ENCODE results near the gene RBM7. TPM values are rescaled to one million over a fixed set of nuclear protein-coding genes. Genes with fewer than 3 reads are reported as not detected.

Gene RBM7
- total RNA-seq (2022; extraction: Qiagen RNA extraction; ENCODE audit: low read depth): 19.7 to 29.4 TPM (median 23.5 TPM) in 5 replicates

DNA sequence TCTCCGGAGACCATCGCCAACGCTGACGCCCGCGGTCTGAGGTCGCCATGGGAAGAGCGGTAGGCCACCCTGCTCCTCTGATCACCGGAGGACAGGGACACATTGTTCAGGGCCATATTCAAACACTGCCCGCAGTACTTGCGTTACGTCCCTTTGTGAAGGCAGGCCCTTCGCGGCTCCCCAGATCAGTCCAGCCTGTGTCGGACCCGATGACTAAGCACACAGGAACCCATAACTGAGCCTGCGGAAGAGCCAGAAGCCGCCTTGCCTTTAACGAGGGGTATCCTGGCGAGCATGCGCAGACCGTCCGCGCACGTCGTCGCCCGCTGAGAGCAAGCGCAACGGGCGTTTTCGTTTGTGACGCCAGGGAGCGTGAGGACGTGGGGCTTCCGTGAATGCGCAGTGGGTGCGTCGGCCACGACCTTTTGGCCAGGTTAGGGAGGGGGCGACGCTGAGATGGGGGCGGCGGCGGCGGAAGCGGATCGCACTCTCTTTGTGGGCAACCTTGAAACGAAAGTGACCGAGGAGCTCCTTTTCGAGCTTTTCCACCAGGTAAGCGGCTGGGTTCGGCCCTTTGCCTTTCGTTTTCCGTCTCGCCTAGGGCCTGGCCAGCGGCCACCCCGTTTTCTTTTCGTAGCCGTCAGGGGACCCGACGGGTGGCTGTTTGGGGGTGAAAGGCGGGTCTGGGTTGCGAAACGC lies at the start of gene RBM7, which contains the start of gene C11orf71:
TSS of gene RBM7 (plus strand) at position 451 of the 699 bp plus-strand sequence. CDS start at position 457, 6 bp downstream.
TSS of gene C11orf71 (minus strand) at position 296 of the 699 bp plus-strand sequence. CDS start at position 116, 180 bp downstream.

GRCh38 chr11:114439229-114440120 lies 39.0 kb downstream of the RBM7 start, which contains the start of gene REXO2:
TSS of gene REXO2 (plus strand) at chr11:114439467. CDS start at chr11:114439529, 62 bp downstream.

Other genes with a start within 250 kb of the RBM7 start
- gene NNMT, start 104.3 kb upstream of the RBM7 start, total RNA-seq (2022; extraction: Qiagen RNA extraction; ENCODE audit: low read depth): 194 to 222 TPM (median 206 TPM) in 5 replicates
- gene C11orf71, start 155 bp upstream of the RBM7 start, total RNA-seq (2022; extraction: Qiagen RNA extraction; ENCODE audit: low read depth): 2.9 to 4.7 TPM (median 3.8 TPM) in 5 replicates
- 84.1 to 113 TPM (median 102 TPM) in 5 replicates for gene REXO2, start 38.8 kb downstream of the RBM7 start, total RNA-seq (2022; extraction: Qiagen RNA extraction; ENCODE audit: low read depth)
- gene NXPE1, start 159.2 kb downstream of the RBM7 start, total RNA-seq (2022; extraction: Qiagen RNA extraction; ENCODE audit: low read depth): not detected in 5 replicates
- not detected in 5 replicates for gene NXPE4, start 195.1 kb downstream of the RBM7 start, total RNA-seq (2022; extraction: Qiagen RNA extraction; ENCODE audit: low read depth)

All from A549 treated with RU486 at 1 μM for 4 hours (cell line).